Measurements from ENCODE around the gene PTPRK. TPM values are rescaled to one million over a fixed set of nuclear protein-coding genes. Genes with fewer than 3 reads are reported as not detected.

PTPRK gene
- polyA plus RNA-seq, 3 donors = 52.1 to 55.4 (median 54.4) TPM

DNA sequence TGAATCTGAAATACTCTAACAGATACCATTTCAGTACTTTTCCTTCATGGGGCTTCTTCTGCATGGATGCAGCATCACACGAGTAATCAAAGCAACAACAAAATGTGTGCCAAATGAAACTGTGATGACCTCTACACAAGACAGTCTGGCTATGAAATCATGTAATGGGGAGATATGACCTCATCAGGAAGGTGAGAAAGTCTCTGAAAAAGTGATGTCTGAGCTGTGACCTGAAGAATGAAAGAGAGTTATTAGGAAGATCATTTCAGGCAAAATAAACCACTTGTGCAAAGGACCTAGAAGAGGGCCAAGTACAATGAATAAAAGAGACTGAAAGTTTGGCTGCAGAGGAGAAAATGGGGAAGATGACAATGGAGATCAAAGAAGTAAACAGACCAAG lies 182.8 kb downstream of the PTPRK start:
- DNase-seq (ENCODE audit: extremely low read depth in 1 of 11, low read depth in 9 of 11, low spot score in 4 of 11) = no peak

DNA sequence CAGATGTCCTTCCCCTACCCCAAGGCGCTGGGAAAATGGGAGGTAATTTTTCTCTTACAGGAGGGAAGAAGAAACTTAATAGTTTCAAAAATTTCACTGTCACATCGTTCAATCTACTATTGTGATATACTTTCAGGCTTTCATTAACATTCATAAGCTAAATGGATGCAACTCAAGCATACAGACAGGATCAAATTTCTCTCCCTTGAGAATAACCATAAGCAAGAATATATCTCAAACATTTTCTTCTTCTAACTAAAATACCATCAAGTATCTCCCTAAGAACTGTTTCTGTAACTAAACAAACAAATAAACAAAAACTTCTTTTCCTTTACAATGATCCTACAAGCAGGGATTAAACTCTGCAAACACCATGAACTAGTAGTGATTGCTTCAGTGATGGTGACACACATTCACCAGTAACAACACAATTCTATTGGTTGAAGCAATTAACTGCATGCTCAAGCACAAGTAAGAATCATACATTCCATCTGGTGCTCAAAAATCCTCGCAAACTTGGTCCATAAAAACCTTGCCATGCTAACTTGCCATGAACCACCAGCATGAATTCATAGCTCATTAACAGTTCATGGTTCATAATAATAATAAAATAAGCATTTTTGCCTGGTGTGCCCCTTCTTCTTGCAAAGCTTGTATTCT lies 183.8 kb downstream of the PTPRK start:
- no peak for DNase-seq (ENCODE audit: extremely low read depth in 1 of 11, low read depth in 9 of 11, low spot score in 4 of 11)

DNA sequence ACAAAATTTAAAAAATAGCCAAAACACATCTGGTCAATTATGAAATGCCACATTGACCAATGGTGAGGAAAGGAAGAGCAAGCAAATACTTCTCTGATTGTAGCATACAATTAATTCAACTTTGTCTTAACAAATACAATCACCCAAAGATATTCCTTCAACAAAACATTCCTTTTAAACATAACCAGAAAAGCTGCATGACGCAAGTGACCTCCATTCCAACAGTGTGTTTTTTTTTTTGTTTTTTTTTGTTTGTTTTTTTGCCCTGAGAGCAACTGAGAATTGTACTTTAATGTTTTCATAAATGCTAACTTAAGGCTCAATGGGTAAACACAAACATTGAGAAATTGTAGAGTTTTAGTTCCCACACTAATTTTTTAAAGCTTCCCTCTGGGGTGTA lies 184.4 kb downstream of the PTPRK start:
- no peak for DNase-seq (ENCODE audit: extremely low read depth in 1 of 11, low read depth in 9 of 11, low spot score in 4 of 11)

- no peak for DNase-seq (ENCODE audit: extremely low read depth in 1 of 11, low read depth in 9 of 11, low spot score in 4 of 11)
Measured at GRCh38 chr6:128333581-128334223, 186.7 kb downstream of the PTPRK start.

- DNase-seq (ENCODE audit: extremely low read depth in 1 of 11, low read depth in 9 of 11, low spot score in 4 of 11) = no peak
Measured at GRCh38 chr6:128327890-128328289, 192.5 kb downstream of the PTPRK start.

DNA sequence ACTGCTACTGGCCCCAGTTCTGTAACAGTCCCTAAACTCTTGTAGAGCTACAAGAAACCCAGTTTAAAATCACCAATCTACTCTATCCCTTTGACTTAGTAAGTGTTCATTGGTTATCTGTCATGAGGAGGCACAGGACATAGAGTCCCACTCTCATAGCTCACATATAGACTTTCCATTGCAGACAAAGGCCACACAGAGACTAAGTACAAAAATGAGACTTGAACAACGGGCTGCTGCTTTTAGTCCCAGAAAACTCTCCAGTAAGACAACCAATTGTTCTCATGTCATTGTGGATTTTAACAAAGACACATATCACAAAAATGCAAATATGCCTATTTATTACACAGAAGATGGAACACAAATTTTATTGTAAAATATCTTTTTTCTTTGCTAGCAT lies 197.4 kb downstream of the PTPRK start:
- no peak for DNase-seq (ENCODE audit: extremely low read depth in 1 of 11, low read depth in 9 of 11, low spot score in 4 of 11)

- no peak for DNase-seq (ENCODE audit: extremely low read depth in 1 of 11, low read depth in 9 of 11, low spot score in 4 of 11)
Measured at GRCh38 chr6:128319946-128320345, 200.5 kb downstream of the PTPRK start.

- no peak for DNase-seq (ENCODE audit: extremely low read depth in 1 of 11, low read depth in 9 of 11, low spot score in 4 of 11)
Measured at GRCh38 chr6:128319157-128319556, 201.2 kb downstream of the PTPRK start.

DNA sequence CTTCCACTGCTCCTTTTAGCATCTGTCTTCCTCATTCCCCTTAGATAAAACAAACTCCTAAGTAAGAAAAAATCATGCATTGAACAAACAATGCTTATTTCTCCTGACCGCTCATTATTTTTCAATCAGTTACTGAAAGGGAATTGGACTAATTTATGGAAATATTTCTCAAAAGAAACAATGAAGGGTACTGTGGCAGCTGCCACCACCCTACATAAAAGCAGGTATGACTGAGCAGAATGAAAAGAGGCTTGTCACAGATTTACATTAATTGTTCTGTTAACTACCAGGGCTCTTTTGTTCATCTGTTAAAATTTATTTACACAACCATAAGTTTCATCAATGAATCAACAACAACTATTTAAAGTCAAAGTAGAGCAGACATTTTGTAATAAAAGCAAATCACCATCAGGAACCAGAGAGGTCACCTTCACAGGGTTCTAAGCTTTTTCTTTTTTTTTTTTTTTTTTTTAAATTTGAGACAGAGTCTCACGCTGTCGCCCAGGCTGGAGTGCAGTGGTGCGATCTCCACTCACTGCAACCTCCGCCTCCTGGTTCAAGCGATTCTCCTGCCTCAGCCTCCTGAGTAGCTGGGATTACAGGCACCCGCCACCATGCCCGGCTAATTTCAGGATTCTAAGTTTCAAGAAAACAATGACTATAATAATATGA lies 204.0 kb downstream of the PTPRK start:
- DNase-seq (ENCODE audit: extremely low read depth in 1 of 11, low read depth in 9 of 11, low spot score in 4 of 11) = no peak

DNA sequence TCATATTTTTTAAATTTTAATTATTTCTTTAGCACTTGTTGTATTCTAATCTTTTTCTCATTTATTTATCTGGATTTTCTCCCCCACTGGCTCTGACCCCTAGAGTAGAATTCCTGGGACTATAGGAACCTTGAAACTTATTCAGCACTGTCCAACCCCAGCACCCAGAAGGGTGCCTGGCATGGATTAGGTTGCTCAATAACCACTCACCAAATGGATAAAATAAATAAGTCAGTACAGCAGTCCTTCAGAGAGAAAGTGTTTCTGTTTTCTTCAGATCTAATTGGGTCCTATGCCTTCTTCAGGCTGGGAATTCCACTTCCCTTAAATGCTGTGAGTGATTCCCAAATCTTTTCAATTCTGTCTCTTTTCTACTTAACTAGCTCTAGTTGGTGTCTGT lies 206.2 kb downstream of the PTPRK start:
- no peak for DNase-seq (ENCODE audit: extremely low read depth in 1 of 11, low read depth in 9 of 11, low spot score in 4 of 11)

GRCh38 chr6:128311944-128312570 lies 208.3 kb downstream of the PTPRK start:
- no peak for DNase-seq (ENCODE audit: extremely low read depth in 1 of 11, low read depth in 9 of 11, low spot score in 4 of 11)

DNA sequence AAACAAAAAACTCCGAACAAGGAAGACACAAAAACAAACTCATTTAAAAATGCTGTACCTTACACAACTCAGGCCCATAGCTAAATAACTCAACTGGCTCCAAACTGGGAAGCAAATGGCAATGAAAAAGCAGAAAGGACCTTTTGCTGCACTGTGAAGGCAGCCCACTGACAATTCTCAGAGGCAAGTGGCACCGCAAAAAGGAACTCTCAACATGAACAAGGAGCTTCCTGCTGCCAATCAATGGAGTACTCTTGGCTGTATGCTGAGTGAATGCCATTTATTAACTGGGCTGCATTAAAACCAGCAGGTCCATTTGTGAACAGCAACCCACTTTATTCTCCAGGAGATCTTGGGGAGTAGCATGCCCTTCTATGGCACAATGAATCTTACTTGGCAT lies 209.9 kb downstream of the PTPRK start:
- no peak for DNase-seq (ENCODE audit: extremely low read depth in 1 of 11, low read depth in 9 of 11, low spot score in 4 of 11)

DNA sequence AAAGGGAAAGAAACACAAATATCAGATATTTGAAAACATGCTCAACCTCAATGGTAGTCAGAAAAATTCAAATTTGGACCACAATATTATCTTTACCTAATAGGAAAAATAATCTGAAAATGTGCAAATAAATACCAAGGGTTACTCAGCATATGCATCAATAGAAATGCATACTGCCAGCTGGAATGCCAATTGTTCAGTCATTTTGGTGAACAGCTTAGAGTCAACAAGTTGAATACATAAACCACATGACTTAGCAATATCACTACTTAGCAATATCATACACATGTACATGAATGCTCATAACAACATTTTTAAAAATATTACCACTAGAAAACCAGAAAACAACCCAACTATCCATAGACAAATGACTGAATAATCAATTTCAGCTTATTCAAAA lies 212.7 kb downstream of the PTPRK start:
- DNase-seq (ENCODE audit: extremely low read depth in 1 of 11, low read depth in 9 of 11, low spot score in 4 of 11) = no peak

DNA sequence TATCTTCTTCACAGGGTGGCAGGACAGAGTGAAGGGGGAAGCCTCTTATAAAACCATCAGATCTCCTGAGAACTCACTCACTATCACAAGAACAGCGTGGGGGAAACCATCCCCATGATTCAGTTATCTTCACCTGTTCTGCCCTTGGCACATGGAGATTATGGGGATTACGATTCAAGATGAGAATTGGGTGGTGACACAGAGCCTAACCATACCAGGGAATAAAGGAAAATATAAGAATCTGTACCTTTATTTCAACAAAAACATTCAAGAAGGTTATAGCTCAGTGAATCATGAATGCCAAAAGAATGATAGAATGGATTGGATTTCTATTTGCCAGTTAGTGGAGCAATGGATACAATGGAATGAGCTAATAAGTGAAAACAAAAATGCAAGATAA lies 214.4 kb downstream of the PTPRK start:
- no peak for DNase-seq (ENCODE audit: extremely low read depth in 1 of 11, low read depth in 9 of 11, low spot score in 4 of 11)

GRCh38 chr6:128305228-128305627 lies 215.2 kb downstream of the PTPRK start:
- no peak for DNase-seq (ENCODE audit: extremely low read depth in 1 of 11, low read depth in 9 of 11, low spot score in 4 of 11)

DNA sequence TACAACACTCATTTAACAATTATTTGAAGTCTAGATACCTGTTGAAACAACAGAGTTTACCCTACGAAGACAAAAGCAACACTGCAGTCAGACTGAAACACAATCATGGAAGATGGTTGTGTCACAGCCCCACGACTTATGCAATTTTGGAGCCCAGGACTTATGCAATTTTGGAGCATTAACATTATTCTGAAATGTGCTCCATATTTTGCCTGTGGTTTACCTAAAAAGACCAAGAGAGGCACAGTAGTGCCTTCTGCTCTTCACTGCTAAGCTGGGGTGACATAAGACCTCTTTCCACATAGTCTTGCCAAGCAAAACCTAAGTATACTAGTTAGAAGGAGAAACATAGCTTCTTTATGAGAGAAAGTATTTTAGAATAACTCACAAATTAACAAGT lies 216.5 kb downstream of the PTPRK start:
- no peak for DNase-seq (ENCODE audit: extremely low read depth in 1 of 11, low read depth in 9 of 11, low spot score in 4 of 11)

GRCh38 chr6:128302942-128303341 lies 217.5 kb downstream of the PTPRK start:
- DNase-seq (ENCODE audit: extremely low read depth in 1 of 11, low read depth in 9 of 11, low spot score in 4 of 11) = no peak

DNA sequence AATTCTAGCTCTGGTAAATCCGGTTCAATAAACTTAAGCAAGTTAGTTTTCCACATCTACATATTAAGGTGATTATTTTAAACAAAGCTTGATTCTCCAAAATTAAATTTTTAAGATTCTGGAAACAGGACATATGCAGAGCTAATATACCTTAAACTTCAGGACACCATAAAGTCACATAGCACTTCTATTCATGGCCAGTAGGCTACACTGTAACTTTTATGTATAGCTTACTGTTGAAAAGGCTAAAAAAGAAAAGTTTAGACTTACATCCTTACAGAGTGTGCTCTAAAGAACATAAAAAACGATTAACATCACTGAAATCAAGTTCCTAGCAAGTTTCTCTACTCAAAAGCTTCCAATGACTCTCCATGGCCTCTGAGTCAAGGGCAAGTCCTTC lies 224.7 kb downstream of the PTPRK start:
- no peak for DNase-seq (ENCODE audit: extremely low read depth in 1 of 11, low read depth in 9 of 11, low spot score in 4 of 11)

DNA sequence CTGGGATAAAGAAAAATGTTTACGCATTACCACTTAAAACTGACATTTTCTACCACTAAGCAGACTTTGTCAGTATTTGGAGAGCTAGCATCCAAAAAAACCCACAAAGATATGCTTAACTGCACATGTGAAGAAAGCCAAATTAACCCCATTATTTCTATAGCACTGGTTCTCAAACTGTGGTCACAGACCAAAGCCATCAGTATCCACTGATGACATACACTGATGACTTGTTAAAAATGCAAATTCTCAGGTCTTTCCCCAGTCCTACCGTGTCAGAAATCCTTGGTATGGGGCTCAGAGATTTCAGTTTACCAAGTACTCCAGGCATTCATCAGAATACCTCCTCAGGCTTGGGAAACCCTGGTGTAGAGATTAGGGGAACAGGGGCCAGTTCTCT lies 230.2 kb downstream of the PTPRK start:
- no peak for DNase-seq (ENCODE audit: extremely low read depth in 1 of 11, low read depth in 9 of 11, low spot score in 4 of 11)

DNA sequence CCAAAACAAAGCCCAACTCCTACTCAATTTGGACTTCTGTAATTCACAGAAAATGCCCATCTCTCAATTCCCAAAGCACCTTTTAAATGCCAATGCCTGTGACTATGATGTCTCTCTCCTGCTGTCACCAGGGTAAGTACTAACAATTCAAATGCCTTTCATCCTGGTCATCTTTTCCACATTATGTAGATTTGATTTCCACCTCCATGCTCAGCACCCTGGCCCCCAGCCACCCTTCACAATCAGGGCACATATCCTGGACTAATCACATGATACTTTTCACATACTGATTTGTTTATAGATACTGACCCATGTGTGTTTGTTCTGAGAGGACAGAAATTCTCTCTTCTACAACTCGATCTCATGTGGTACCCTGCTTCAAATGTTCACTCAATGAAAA lies 236.3 kb downstream of the PTPRK start:
- no peak for DNase-seq (ENCODE audit: extremely low read depth in 1 of 11, low read depth in 9 of 11, low spot score in 4 of 11)
